ENCODE data around the gene MYO9A.
A peak's percentile ranks its signal among the peaks of the same experiment; 100 is the strongest.
"Not testable (repeated sequence)": the region's sequence is repeated elsewhere in the genome, so short reads cannot be mapped to it uniquely, and the experiment has no call there.

The MYO9A gene

GRCh38 chr15:72139667-72140066, 21.7 kb upstream of the MYO9A start:
- no peak for DNase-seq

- DNase-seq: no peak
These were observed 18.5 kb upstream of the MYO9A start for GRCh38 chr15:72136170-72137051.

DNA sequence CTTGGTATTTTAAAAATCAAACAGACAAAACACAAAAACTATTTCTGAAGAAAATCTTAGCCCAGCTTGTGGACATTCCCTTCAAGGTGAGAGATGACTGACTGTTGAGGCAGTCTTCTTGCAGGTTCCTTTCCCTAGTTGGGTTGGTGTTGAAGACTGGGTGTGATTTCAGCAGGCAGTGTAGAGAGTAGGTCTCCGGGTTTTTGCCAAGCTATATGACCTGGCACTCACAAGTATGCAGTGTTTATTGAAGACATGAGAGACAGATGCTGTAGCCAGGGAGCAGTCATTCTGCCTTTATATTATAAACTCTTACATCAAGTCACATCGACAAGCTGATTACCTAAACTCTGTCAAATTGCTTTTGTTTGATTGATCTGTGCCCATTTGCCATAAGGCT, 17.8 kb upstream of the MYO9A start:
- no peak for DNase-seq

GRCh38 chr15:72133211-72133610, 15.3 kb upstream of the MYO9A start:
- DNase-seq: no peak

DNA sequence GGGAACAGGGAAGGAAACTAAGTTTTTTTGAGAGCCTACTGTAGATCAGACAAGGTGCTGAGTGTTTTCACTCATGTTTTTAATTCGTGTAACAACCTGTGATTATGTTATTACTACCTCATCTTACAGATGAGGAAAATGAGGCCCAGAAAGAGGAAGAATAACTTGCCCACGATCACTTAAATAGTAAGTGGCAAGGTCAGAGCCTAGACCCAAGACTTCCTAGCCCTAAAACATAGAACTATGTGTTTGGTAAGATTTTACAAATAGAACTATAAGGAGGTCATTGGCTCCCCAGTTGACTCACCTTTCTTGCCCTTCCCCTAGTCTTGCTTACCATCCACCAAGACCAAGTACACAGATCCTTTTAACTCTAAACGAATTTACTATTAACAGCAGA, 14.0 kb upstream of the MYO9A start:
- DNase-seq: no peak

- no peak for DNase-seq
These were observed 12.3 kb upstream of the MYO9A start for GRCh38 chr15:72130272-72130671.

- DNase-seq: no peak
These were observed 10.4 kb upstream of the MYO9A start for GRCh38 chr15:72128359-72128758.

DNA sequence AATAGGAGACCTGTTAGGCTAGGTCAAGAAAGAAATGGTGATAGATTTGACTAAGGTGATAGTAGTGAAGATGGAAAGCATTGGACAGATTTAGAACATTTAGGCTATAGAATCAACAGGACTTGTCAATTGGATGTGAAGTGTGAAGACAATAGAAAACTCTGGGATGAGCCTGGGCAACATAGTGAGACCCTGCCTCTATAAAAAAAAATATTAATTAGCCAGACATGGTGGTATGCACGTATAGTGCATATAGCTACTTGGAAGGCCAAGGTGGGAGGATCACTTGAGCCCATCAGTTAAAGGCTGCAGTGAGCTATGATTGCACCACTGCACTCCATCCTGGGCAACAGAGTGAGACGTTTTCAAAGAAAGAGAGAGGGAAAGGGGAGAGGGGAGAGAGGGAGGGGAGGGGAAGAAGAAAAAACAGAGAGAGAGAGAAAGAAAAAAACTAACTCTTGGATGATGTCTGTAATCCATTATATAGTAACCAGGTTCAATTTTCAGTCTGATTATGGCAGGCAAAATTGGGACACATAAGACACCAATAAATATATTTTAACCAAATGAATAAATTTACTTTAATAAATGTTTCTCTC, 9.9 kb upstream of the MYO9A start:
- DNase-seq: no peak

DNA sequence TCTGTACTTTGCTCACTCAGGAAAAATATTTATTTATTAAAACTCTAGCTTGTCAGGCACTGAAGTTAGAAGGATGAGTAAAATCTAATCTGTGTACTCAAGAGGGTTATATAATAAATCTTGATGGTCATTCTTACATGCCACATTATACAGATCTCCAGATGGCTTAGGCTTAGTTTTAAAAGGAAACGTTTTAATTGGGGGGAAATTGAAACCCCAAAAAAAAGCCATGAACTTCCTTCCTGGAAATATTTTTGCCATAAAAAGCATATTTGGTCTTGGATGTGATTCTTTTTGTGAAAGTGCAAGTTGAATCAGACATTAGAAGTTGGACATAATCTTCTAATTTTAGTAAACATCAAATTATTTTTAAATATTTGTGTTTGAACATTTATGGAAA, 6.3 kb upstream of the MYO9A start:
- DNase-seq: no peak

DNA sequence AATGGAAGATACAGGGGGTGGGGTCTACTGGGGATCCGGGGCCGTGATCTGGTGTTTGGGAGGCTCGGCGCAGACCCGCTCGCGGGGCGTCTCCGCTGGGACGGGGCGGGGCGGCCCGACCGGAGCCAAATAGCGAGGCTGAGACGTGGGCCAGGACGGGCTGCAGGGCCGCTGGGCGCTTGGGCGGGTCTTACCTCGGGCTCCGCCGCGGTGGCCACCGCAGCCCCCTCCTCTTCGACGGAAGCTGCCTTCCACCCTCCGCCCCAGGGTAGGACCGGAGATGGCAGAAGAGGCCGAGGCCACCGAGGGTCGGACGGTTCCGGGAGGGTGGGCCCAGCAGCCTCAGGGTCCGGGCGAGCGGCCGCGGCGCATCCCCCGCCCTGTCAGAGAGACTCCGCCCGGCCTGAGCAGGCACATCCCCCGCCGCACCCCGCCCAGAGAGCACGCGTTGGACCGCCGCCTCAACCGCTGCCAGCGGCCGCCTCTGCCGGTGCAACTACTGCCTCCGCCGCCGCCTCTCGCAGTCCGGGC, 399 bp downstream of the MYO9A start:
- peak; percentile 85 for DNase-seq

DNA sequence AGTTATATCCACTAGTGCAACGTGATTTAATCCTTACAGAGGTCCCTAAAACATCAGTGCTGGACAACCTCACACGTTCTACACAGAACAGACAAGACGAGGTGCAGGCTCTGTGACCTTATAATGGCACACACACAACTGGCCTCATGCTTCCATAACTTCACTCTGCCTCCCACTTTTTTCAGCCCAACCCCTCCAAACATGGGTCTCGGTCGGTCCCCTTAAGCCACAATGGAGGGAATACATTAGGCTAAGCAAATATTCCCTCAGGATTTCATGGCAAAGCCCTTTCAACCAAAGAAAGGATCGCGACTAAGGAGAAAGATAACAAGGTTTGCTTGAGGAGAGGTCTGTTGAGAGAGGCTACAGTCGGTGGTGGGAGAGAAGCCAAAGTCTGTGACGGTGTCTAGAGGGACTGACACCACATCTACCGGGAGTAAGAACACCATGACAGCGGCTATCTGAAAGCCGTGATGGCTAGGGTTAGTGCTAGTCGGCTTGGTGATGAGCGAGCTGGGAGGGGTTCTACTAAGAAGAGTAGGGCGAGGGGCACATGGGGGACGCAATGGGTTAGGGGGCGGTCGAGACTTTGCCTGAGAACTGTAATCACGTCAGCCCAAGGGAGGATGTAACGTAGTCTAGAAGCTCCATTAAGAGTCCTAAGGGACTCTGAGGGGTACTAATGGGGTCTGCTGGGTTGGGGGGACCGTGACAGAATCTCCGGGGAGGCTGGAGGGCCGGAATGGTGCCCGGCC, 1.0 kb downstream of the MYO9A start:
- DNase-seq: peak; percentile 46

- DNase-seq: no peak
These were observed 4.5 kb downstream of the MYO9A start for GRCh38 chr15:72113347-72114031.

GRCh38 chr15:72112805-72113204, 5.1 kb downstream of the MYO9A start:
- DNase-seq: no peak

- no peak for DNase-seq
These were observed 5.8 kb downstream of the MYO9A start for GRCh38 chr15:72112116-72112515.

DNA sequence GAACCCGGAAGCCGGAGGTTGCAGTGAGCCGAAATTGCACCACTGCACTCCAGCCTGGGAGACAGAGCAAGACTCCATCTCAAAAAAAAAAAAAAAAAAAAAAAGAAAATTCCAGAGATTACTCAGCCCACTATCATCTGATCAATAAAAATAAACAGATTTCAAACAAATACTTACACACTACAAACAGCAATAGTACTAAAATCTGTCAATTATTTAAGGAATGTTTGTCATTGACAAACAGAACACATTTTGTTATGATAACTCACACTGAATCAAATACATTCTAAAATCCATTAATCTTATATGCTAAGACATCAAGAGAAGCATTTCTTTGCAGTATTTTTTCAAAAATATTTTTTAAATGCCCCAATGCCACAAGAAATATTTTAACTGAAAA, 7.6 kb downstream of the MYO9A start:
- DNase-seq: no peak

- no peak for DNase-seq
These were observed 11.9 kb downstream of the MYO9A start for GRCh38 chr15:72106068-72106467.

DNA sequence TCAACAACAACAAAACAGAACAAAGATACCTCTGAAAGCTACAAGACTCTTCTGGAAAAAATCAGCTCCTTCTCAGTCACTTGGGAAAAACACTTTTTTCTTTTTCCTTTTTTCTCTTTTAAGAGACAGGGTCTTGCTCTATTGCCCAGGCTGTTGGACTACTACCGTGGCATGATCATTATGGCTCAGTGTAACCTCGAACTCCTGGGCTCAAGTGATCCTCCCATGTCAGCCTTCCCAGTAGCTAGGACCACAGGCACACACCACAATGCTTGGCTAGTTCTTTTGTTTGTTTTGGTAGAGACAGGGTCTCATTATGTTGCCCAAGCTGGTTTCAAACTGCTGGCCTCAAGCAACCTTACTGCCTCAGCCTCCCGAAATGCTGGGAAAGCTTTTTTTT, 12.8 kb downstream of the MYO9A start:
- DNase-seq: no peak

GRCh38 chr15:72100551-72100950, 17.4 kb downstream of the MYO9A start:
- DNase-seq: not testable (repeated sequence)

DNA sequence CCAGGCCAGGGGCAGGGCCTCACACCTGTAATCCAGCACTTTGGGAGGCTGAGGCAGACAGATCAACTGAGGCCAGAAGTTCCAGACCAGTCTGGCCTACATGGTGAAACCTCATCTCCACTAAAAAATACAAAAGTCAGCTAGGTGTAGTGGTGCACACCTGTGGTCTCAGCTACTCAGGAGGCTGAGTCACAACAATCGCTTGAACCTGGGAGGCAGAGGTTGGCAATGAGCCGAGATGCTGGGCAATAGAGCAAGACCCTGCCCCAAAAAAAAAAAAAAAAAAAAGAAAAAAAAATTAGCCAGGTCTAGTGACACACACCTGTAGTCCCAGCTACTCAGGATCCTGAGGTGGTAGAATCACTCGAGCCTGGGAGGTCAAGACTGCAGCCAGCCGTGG, 18.8 kb downstream of the MYO9A start:
- DNase-seq: no peak

DNA sequence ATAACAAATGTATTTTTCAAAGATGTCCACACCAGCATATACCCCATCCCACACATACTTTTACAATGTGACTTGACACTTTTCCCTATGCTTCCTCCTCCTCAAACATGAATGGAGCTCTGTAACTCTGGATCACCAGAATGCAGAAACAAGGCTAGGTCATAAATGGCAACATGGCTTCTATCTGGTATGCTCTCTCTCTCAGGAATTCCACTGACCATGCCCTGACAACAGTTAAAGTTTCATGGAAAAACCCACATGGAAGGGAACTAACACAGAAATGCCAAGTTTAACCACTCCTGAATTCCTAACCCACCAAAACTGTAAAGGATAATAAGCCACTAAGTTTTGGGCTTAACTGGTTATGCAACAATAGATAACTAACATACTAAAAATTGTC, 19.9 kb downstream of the MYO9A start:
- no peak for DNase-seq

- DNase-seq: peak; percentile 46
These were observed 21.2 kb downstream of the MYO9A start for GRCh38 chr15:72096796-72097195.

GRCh38 chr15:72092691-72093090, 25.3 kb downstream of the MYO9A start:
- DNase-seq: no peak

DNA sequence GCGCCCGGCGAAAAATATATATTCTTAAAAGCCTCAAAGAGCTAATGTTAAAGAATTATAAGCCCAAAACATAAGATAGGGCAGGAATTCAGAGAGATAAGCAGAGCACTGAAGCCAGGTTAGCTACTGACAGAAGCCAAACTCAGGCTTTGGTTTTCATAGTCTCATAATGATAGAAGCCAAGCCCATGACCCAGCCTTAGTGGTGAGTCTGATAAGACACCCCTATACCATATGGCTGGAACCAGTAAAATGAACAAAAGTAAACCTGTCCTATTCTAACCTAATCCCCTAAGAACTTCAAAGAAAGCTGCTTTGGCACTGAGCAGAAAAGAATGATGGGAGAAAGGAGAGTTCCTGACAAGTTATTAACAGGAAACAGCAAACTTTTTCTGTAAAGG, 25.9 kb downstream of the MYO9A start:
- peak; percentile 83 for DNase-seq

All from hematopoietic multipotent progenitor cell treated with erythropoietin and hydrocortisone succinate and interleukin-3 and kit ligand, for 4 days (in vitro differentiated cells).